Activated CD4-positive, alpha-beta T cell treated with anti-CD3 and anti-CD28 coated beads, Interleukin-2, amount 10 ng/mL, durations not matched to agents 24 days and 14 days (primary cell): Measurements from ENCODE around the gene COL4A5. TPM values are rescaled to one million over a fixed set of nuclear protein-coding genes. Genes with fewer than 3 reads are reported as not detected.

Experiments used
- DNase-seq: peaks from one replicate; pipeline ENCODE4 v3.0.0; 2022
- H3K27ac Mint-ChIP-seq: one replicate; pipeline ENCODE4 v1.8.0; 2022; ENCODE audit warnings: mild to moderate bottlenecking, mixed read lengths
- H3K27me3 Mint-ChIP-seq: one replicate; pipeline ENCODE4 v1.8.0; 2022; ENCODE audit warnings: mixed read lengths
- H3K36me3 Mint-ChIP-seq: one replicate; pipeline ENCODE4 v1.8.0; 2022; ENCODE audit warnings: low read depth, mild to moderate bottlenecking, mixed read lengths
- H3K4me1 Mint-ChIP-seq: one replicate; pipeline ENCODE4 v1.8.0; 2021; ENCODE audit warnings: mixed read lengths
- H3K4me3 Mint-ChIP-seq: one replicate; pipeline ENCODE4 v1.8.0; 2022; ENCODE audit warnings: mild to moderate bottlenecking, moderate library complexity, mixed read lengths
- H3K9me3 Mint-ChIP-seq: one replicate; pipeline ENCODE4 v1.8.0; 2021; ENCODE audit warnings: mixed read lengths
- intact Hi-C: fragments of 100-400 bp; cut with micrococcal nuclease; formaldehyde crosslinking; loops from one replicate; pipeline ENCODE4 v1.15.1; 2023
- total RNA-seq: library from RNA; stranded (reverse); gene quantifications from 2 replicates; pipeline ENCODE4 v1.2.3, GENCODE V29; 2022

Gene COL4A5
- total RNA-seq, 1 donor from 2014 or later = not detected

- intact Hi-C loops = no loop called here
- H3K27ac Mint-ChIP-seq = no peak overlapping the region
- H3K27me3 Mint-ChIP-seq = no peaks in the 10 kb centered on the region
- H3K4me1 Mint-ChIP-seq = no peaks in the 10 kb centered on the region
- H3K36me3 Mint-ChIP-seq = no peaks in the 10 kb centered on the region
- H3K4me3 Mint-ChIP-seq = no peak overlapping the region
- no peak for DNase-seq
- no peaks in the 10 kb centered on the region for H3K9me3 Mint-ChIP-seq
These were observed 54.9 kb downstream of the COL4A5 start for GRCh38 chrX:108494406-108495090.

- Mint-ChIP-seq H3K4me1 (no peaks in the 10 kb centered on the region), H3K27ac (no peak overlapping the region), H3K27me3 (no peaks in the 10 kb centered on the region), H3K4me3 (no peak overlapping the region), H3K9me3 (no peaks in the 10 kb centered on the region), H3K36me3 (no peaks in the 10 kb centered on the region)
- no peak for DNase-seq
- intact Hi-C loops = no loop called here
These were observed 72.1 kb downstream of the COL4A5 start for GRCh38 chrX:108511721-108512120.

- no peaks in the 10 kb centered on the region for H3K27me3 Mint-ChIP-seq
- H3K4me1 Mint-ChIP-seq = no peaks in the 10 kb centered on the region
- intact Hi-C loops = no loop called here
- H3K4me3 Mint-ChIP-seq = no peak overlapping the region
- H3K27ac Mint-ChIP-seq = no peak overlapping the region
- no peaks in the 10 kb centered on the region for H3K36me3 Mint-ChIP-seq
- DNase-seq = no peak
- no peaks in the 10 kb centered on the region for H3K9me3 Mint-ChIP-seq
These were observed 76.5 kb downstream of the COL4A5 start for GRCh38 chrX:108516184-108516583.

GRCh38 chrX:108527724-108528123, 88.1 kb downstream of the COL4A5 start:
- Mint-ChIP-seq H3K4me3 (no peak overlapping the region), H3K9me3 (no peaks in the 10 kb centered on the region), H3K4me1 (no peaks in the 10 kb centered on the region), H3K27ac (no peak overlapping the region), H3K36me3 (no peaks in the 10 kb centered on the region), H3K27me3 (no peaks in the 10 kb centered on the region)
- intact Hi-C loops = no loop called here
- DNase-seq = no peak

- intact Hi-C loops = no loop called here
- Mint-ChIP-seq H3K36me3 (no peaks in the 10 kb centered on the region), H3K4me1 (no peaks in the 10 kb centered on the region), H3K4me3 (no peak overlapping the region), H3K27me3 (no peaks in the 10 kb centered on the region), H3K27ac (no peak overlapping the region), H3K9me3 (no peaks in the 10 kb centered on the region)
- peak; percentile 51 for DNase-seq
These were observed 97.4 kb downstream of the COL4A5 start for GRCh38 chrX:108537005-108537404.

GRCh38 chrX:108541286-108541685, 101.6 kb downstream of the COL4A5 start:
- Mint-ChIP-seq H3K27ac (no peak overlapping the region), H3K4me3 (no peak overlapping the region), H3K36me3 (no peaks in the 10 kb centered on the region), H3K27me3 (no peaks in the 10 kb centered on the region), H3K4me1 (no peaks in the 10 kb centered on the region), H3K9me3 (no peaks in the 10 kb centered on the region)
- DNase-seq = no peak
- intact Hi-C loops = no loop called here

GRCh38 chrX:108557580-108557979, 117.9 kb downstream of the COL4A5 start:
- H3K9me3 Mint-ChIP-seq = no peaks in the 10 kb centered on the region
- no peak overlapping the region for H3K4me3 Mint-ChIP-seq
- H3K36me3 Mint-ChIP-seq = no peaks in the 10 kb centered on the region
- intact Hi-C loops = no loop called here
- no peaks in the 10 kb centered on the region for H3K27me3 Mint-ChIP-seq
- no peaks in the 10 kb centered on the region for H3K4me1 Mint-ChIP-seq
- no peak for DNase-seq
- H3K27ac Mint-ChIP-seq = no peak overlapping the region

GRCh38 chrX:108558217-108558616, 118.6 kb downstream of the COL4A5 start:
- H3K4me3 Mint-ChIP-seq = no peak overlapping the region
- no peak for DNase-seq
- no peaks in the 10 kb centered on the region for H3K27me3 Mint-ChIP-seq
- H3K36me3 Mint-ChIP-seq = no peaks in the 10 kb centered on the region
- no peak overlapping the region for H3K27ac Mint-ChIP-seq
- no peaks in the 10 kb centered on the region for H3K4me1 Mint-ChIP-seq
- intact Hi-C loops = no loop called here
- no peaks in the 10 kb centered on the region for H3K9me3 Mint-ChIP-seq

- Mint-ChIP-seq H3K4me1 (no peaks in the 10 kb centered on the region), H3K4me3 (no peak overlapping the region), H3K27ac (no peak overlapping the region), H3K9me3 (no peaks in the 10 kb centered on the region), H3K36me3 (no peaks in the 10 kb centered on the region), H3K27me3 (no peaks in the 10 kb centered on the region)
- intact Hi-C loops = no loop called here
- DNase-seq = no peak
These were observed 133.5 kb downstream of the COL4A5 start for GRCh38 chrX:108573136-108573535.

GRCh38 chrX:108582151-108582550, 142.5 kb downstream of the COL4A5 start:
- no peaks in the 10 kb centered on the region for H3K9me3 Mint-ChIP-seq
- H3K4me3 Mint-ChIP-seq = no peak overlapping the region
- H3K36me3 Mint-ChIP-seq = no peaks in the 10 kb centered on the region
- H3K4me1 Mint-ChIP-seq = no peaks in the 10 kb centered on the region
- no peak for DNase-seq
- intact Hi-C loops = no loop called here
- H3K27ac Mint-ChIP-seq = no peak overlapping the region
- no peaks in the 10 kb centered on the region for H3K27me3 Mint-ChIP-seq

- H3K36me3 Mint-ChIP-seq = no peaks in the 10 kb centered on the region
- intact Hi-C loops = no loop called here
- no peaks in the 10 kb centered on the region for H3K27me3 Mint-ChIP-seq
These were observed 145.1 kb downstream of the COL4A5 start for GRCh38 chrX:108584617-108585211.

GRCh38 chrX:108590496-108590895, 150.9 kb downstream of the COL4A5 start:
- Mint-ChIP-seq H3K27ac (no peak overlapping the region), H3K36me3 (no peaks in the 10 kb centered on the region), H3K27me3 (no peaks in the 10 kb centered on the region), H3K9me3 (no peaks in the 10 kb centered on the region), H3K4me3 (no peak overlapping the region), H3K4me1 (no peaks in the 10 kb centered on the region)
- intact Hi-C loops = no loop called here
- no peak for DNase-seq

More at GRCh38 chrX:108584617-108585211, 145.1 kb downstream of the COL4A5 start:
- no peaks in the 10 kb centered on the region for H3K9me3 Mint-ChIP-seq
- no peak for DNase-seq
- H3K4me3 Mint-ChIP-seq = no peak overlapping the region
- no peak overlapping the region for H3K27ac Mint-ChIP-seq
- no peaks in the 10 kb centered on the region for H3K4me1 Mint-ChIP-seq

- Mint-ChIP-seq H3K4me1 (no peaks in the 10 kb centered on the region), H3K36me3 (no peaks in the 10 kb centered on the region), H3K27me3 (no peaks in the 10 kb centered on the region), H3K27ac (no peak overlapping the region), H3K9me3 (no peaks in the 10 kb centered on the region), H3K4me3 (no peak overlapping the region)
- DNase-seq = no peak
- intact Hi-C loops = no loop called here
These were observed 161.6 kb downstream of the COL4A5 start for GRCh38 chrX:108601276-108601675.

GRCh38 chrX:108610141-108610540, 170.5 kb downstream of the COL4A5 start:
- intact Hi-C loops = no loop called here
- no peaks in the 10 kb centered on the region for H3K9me3 Mint-ChIP-seq
- H3K4me1 Mint-ChIP-seq = no peaks in the 10 kb centered on the region
- no peak overlapping the region for H3K27ac Mint-ChIP-seq
- H3K27me3 Mint-ChIP-seq = no peaks in the 10 kb centered on the region
- no peak for DNase-seq
- H3K4me3 Mint-ChIP-seq = no peak overlapping the region
- no peaks in the 10 kb centered on the region for H3K36me3 Mint-ChIP-seq

- DNase-seq = no peak
- H3K36me3 Mint-ChIP-seq = no peaks in the 10 kb centered on the region
- no peaks in the 10 kb centered on the region for H3K27me3 Mint-ChIP-seq
- H3K9me3 Mint-ChIP-seq = no peaks in the 10 kb centered on the region
- H3K27ac Mint-ChIP-seq = no peak overlapping the region
- H3K4me1 Mint-ChIP-seq = no peaks in the 10 kb centered on the region
- intact Hi-C loops = no loop called here
- H3K4me3 Mint-ChIP-seq = no peak overlapping the region
These were observed 175.0 kb downstream of the COL4A5 start for GRCh38 chrX:108614616-108615015.
